ENCODE results near the gene GNAQ. TPM values are rescaled to one million over a fixed set of nuclear protein-coding genes. Genes with fewer than 3 reads are reported as not detected.

Gene GNAQ
- total RNA-seq, 1 donor from 2014 or later: 46.9 TPM

- no peaks in the 10 kb centered on the region for H3K27me3 Mint-ChIP-seq (ENCODE audit: low read depth)
- no peak overlapping the region for H3K4me3 Mint-ChIP-seq
- H3K27ac Mint-ChIP-seq: no peak overlapping the region
- H3K4me1 Mint-ChIP-seq: peaks cover 6% of the 10 kb centered on the region
- H3K9me3 Mint-ChIP-seq: no peaks in the 10 kb centered on the region
- TF ChIP-seq CTCF (IDR thresholded peaks at IDR 0.05; ENCODE audit: unreplicated experiment): no peak
- no peak for DNase-seq (ENCODE audit: low spot score in 2 of 2, unreplicated experiment in 2 of 2)
- no peaks in the 10 kb centered on the region for H3K36me3 Mint-ChIP-seq
Observed at GRCh38 chr9:77829420-77829819, 202.2 kb downstream of the GNAQ start.

- H3K4me1 Mint-ChIP-seq: peaks cover 6% of the 10 kb centered on the region
- DNase-seq (ENCODE audit: low spot score in 2 of 2, unreplicated experiment in 2 of 2): no peak
- H3K36me3 Mint-ChIP-seq: peaks cover 2% of the 10 kb centered on the region
- H3K4me3 Mint-ChIP-seq: no peak overlapping the region
- no peak overlapping the region for H3K27ac Mint-ChIP-seq
- no peak for TF ChIP-seq CTCF (IDR thresholded peaks at IDR 0.05; ENCODE audit: unreplicated experiment)
- H3K27me3 Mint-ChIP-seq (ENCODE audit: low read depth): no peaks in the 10 kb centered on the region
- no peaks in the 10 kb centered on the region for H3K9me3 Mint-ChIP-seq
Observed at GRCh38 chr9:77827104-77827784, 204.4 kb downstream of the GNAQ start.

GRCh38 chr9:77826621-77827020, 205.0 kb downstream of the GNAQ start:
- H3K9me3 Mint-ChIP-seq: no peaks in the 10 kb centered on the region
- H3K36me3 Mint-ChIP-seq: peaks cover 2% of the 10 kb centered on the region
- no peak for TF ChIP-seq CTCF (IDR thresholded peaks at IDR 0.05; ENCODE audit: unreplicated experiment)
- no peak overlapping the region for H3K27ac Mint-ChIP-seq
- peaks cover 6% of the 10 kb centered on the region for H3K4me1 Mint-ChIP-seq
- no peaks in the 10 kb centered on the region for H3K27me3 Mint-ChIP-seq (ENCODE audit: low read depth)
- no peak for DNase-seq (ENCODE audit: low spot score in 2 of 2, unreplicated experiment in 2 of 2)
- no peak overlapping the region for H3K4me3 Mint-ChIP-seq

- Mint-ChIP-seq H3K36me3 (peaks cover 2% of the 10 kb centered on the region), H3K4me1 (peaks cover 6% of the 10 kb centered on the region), H3K4me3 (no peak overlapping the region), H3K27me3 (ENCODE audit: low read depth) (no peaks in the 10 kb centered on the region), H3K27ac (no peak overlapping the region), H3K9me3 (no peaks in the 10 kb centered on the region)
- DNase-seq (ENCODE audit: low spot score in 2 of 2, unreplicated experiment in 2 of 2): no peak
- TF ChIP-seq CTCF (IDR thresholded peaks at IDR 0.05; ENCODE audit: unreplicated experiment): no peak
Observed at GRCh38 chr9:77826116-77826515, 205.5 kb downstream of the GNAQ start.

- TF ChIP-seq CTCF (IDR thresholded peaks at IDR 0.05; ENCODE audit: unreplicated experiment): no peak
- H3K4me1 Mint-ChIP-seq: peaks cover 6% of the 10 kb centered on the region
- H3K27ac Mint-ChIP-seq: no peak overlapping the region
- no peak overlapping the region for H3K4me3 Mint-ChIP-seq
- no peaks in the 10 kb centered on the region for H3K27me3 Mint-ChIP-seq (ENCODE audit: low read depth)
- H3K36me3 Mint-ChIP-seq: peaks cover 2% of the 10 kb centered on the region
- H3K9me3 Mint-ChIP-seq: no peaks in the 10 kb centered on the region
- no peak for DNase-seq (ENCODE audit: low spot score in 2 of 2, unreplicated experiment in 2 of 2)
Observed at GRCh38 chr9:77825361-77825760, 206.2 kb downstream of the GNAQ start.
